ENCODE results near the gene CACNA1C.

Gene CACNA1C

GRCh38 chr12:2616763-2617162 is 564.0 kb downstream of the CACNA1C start:
- DNase-seq = no peak

DNA sequence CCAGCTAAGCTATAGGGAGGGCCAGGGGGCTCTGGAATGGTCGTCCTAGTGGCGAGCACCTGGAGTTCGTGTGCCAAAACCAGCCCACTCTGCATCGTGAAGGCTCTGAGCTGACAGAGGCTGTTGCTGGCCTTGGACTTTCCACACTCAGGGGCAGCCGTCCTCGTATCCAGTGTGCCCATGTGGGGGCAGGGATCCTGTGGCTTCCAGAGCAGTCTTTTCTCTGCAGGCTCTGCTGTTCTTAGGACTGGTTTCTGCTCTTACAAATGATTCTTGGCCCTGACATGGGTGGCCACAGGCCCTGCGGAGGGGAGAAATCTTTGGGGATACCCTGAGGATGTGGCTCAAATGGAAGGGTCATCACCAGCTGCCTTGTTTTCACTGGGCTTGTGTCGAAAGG is 564.6 kb downstream of the CACNA1C start:
- no peak for DNase-seq

GRCh38 chr12:2618291-2618995 is 565.7 kb downstream of the CACNA1C start:
- no peak for DNase-seq

DNA sequence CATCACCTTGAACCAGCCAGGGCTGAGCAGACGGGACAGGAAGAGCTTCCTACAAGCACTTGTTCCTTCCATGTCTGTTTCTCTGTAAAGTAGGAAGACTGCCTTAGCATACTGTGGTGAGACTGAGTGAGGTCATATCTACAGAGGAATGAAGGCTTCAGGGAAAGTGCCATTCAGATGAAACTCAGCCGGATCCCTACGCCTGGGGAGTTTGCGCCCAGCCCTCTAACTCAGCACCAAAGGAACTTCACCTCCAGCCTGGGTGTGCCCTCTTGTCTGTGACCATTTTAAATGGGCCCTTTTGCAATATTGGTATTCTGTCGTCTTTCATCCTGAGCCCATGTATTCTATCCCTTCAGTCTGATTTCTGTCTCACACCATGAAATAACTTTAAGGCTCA is 566.3 kb downstream of the CACNA1C start:
- DNase-seq = no peak

GRCh38 chr12:2622460-2622859 is 569.7 kb downstream of the CACNA1C start:
- DNase-seq = no peak

- no peak for DNase-seq
These were observed 570.7 kb downstream of the CACNA1C start for GRCh38 chr12:2623472-2623871.

DNA sequence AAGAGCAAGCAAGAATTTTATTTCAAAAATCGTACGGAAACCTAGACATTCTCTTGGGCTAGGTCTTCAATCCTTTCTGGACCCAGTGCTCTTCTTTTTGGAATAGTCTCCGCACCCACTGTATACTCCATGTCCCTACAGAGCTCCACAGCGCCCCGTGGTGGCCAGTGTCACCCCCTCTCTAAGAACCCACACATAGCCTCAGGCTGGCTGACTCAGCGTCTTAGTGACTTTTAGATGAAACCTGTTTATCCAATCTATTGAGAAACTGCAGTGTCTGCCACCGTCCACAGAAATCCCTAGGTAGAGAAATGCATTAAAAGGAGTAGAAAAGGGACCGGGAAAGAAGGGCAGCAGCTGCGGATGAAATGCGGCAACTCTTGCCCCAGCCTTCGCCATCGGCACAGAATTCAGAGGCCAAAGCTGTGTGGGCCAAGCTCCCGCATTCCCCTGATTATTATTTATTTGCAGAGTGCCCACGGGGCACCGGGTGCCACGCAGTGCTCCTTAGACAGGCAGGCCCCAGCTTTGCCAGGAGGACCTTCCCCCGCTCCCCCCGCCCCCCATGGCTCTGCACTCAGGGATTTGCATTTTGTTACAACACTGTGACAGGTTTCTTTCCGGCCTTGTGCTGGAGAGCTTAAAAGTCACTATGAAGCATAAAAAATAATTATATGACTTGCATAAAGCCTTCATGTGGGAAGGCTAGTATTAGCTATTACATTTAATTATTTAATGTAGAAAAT is 571.9 kb downstream of the CACNA1C start:
- DNase-seq = no peak

GRCh38 chr12:2625289-2625612 is 572.5 kb downstream of the CACNA1C start:
- DNase-seq = no peak

- no peak for DNase-seq
These were observed 574.5 kb downstream of the CACNA1C start for GRCh38 chr12:2627076-2627834.

DNA sequence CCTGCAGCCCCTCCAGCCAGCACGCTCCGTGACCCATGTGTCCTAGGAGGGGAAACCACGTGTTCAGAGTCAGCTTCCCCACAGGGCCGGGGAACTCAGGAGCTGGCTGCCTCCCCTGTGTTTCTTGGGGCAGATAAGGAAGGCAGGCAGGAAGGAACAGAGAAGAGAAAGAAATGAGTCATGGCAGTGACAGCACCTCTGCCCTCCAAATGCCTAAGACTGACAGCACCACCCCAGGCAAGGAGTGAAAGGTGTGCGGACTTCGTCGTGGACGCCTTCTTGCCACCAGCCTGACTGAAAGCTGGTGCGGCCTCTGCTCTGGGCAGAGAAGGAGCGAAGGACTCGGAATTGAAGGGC is 575.0 kb downstream of the CACNA1C start:
- DNase-seq = no peak

DNA sequence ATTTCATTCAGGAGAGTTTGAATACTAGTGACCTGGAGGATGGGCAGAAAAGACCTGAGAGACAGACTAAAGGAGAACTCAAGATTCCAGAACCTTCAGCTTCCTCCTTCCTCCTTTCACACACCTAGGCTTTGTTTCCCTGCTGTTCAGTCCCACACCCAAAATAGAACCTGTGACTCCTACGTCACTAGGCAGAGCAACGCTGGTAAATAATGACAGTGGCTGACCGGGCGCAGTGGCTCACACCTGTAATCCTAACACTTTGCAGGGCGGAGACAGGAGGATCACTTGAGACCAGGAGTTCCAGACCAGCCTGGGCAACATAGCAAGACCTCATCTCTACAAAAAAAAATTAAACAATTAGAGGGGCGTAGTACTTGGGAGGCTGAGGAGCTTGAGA is 575.6 kb downstream of the CACNA1C start:
- no peak for DNase-seq

- no peak for DNase-seq
These were observed 576.3 kb downstream of the CACNA1C start for GRCh38 chr12:2629051-2629450.

DNA sequence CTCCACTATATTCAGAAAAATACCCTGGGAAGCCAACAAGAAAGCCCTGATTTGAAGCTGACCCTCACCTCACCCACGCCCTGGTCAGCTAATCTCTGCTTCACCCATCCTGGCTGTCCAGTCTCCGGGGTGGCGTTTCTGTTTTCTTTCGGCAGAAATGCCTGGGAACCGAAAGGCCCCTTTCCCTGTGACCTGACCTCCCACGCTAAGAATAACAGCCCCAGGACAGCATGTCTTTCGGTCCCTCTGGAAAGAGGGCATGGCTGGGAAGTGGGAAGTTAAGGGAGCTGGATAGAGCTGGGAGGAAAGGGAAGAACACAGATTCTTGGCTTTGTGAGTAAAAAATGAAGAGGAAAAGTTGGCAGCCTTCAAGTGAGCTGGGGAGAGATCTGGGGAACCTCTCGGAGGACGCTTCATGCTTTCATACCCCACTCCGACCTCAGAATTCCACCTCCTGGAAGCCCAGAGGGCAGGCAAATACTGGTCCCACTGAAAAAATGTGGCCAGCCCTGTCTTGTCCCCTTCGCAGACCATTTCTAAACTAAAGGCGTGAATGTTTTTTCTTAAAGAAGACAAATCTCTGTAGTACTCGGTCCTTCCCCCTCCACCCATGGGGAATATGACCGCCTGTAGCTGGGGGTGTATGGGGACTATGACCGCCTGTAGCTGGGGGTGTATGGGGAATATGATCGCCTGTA is 579.0 kb downstream of the CACNA1C start:
- no peak for DNase-seq

DNA sequence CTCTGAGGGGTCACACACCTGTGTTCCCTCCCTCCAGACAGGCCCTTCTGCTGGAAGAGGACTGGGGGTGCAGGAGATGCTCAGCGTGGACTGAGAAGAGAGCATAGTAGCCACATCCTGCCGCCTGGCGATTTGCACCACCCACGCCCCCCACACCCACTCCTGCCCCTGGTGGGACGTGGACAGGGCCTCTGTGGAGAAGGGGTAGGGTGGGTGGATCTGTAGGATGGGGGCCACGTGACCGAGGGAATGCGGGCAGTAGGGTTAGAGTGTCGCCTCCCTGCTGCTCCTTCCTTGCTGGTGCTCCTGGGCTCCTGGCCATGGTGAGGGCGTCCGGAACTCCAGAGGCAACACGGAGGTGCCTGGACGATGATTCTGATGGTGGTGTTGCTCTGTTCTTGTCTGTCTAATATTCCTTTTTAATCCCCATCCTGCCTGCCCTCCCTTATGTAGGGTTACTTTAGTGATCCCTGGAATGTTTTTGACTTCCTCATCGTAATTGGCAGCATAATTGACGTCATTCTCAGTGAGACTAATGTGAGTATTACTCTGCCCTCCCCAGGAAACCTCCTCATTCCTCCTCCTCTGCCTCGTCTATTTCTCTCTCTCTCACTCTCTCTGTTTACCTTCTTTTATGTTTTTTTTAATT is 580.5 kb downstream of the CACNA1C start:
- DNase-seq = no peak

DNA sequence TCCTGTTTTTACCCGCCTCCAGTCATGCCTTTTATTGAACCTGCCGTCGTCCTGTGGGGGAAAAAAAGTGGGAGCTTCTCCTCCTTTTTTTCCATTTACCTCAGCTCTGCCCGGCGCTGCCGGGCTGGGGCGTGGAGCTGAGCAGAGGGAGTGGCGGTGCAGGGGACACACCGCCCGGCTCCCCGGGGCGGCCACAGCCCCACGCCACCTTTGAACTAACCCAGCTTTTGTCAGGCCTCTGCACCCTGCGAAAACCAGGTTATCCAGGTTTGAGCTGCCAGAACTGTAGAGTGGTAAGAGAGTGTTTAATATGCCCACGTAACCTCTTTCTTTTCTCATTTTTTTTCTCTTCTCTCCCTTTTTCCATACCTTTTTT is 581.0 kb downstream of the CACNA1C start:
- no peak for DNase-seq

GRCh38 chr12:2634471-2634870 is 581.7 kb downstream of the CACNA1C start:
- no peak for DNase-seq

- no peak for DNase-seq
These were observed 584.1 kb downstream of the CACNA1C start for GRCh38 chr12:2636741-2637340.

- no peak for DNase-seq
These were observed 584.6 kb downstream of the CACNA1C start for GRCh38 chr12:2637371-2637770.

GRCh38 chr12:2638273-2639019 is 585.7 kb downstream of the CACNA1C start:
- no peak for DNase-seq

DNA sequence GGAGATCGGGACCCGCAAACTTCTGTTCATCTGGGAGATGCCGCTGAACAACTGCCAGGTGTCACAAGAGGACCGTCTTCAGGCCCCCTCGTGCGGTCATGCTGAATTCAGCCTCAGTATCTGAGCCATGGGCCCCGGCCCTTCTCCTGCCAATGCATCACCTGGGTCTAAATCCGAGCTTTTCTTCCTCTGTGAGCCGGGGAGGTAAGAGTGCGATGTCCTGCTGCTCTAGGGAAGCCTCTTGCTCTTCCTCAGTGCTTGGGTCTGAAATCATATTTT is 586.2 kb downstream of the CACNA1C start:
- no peak for DNase-seq

DNA sequence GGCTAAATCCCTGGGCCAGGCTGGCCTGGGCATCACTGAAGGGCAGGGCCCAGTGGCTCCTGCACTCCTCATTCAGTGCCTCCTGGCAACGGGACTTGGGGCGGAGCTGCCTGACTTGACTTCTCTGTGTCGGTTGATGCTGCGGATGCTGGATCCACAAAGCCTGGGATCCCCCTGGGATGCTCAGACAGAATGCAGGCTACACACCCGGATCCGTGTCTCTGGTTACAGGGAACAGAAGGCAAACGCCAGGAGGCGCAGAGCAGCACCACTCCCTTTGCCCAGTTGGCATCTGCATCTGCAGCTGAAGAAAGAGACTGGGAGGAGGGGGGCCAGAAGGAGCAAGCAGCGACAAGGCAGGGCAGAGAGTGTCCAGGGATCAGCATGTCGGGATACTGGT is 587.5 kb downstream of the CACNA1C start:
- DNase-seq = peak; percentile 34

GRCh38 chr12:2640709-2641108 is 587.9 kb downstream of the CACNA1C start:
- no peak for DNase-seq
